BE2C (cell line): Measurements from ENCODE around the gene ATP11B.

Experiments
- DNase-seq: peaks from one replicate; pipeline ENCODE4 v3.0.0-alpha.2; 2020
- H3K27me3 ChIP-seq: fragments of 250-450 bp; sonication (Bioruptor Pico); 2 replicates; pipeline ENCODE4 v1.5.1; 2020; ENCODE audit warnings: mild to moderate bottlenecking
- H3K36me3 ChIP-seq: fragments of 250-450 bp; sonication (Bioruptor Pico); 2 replicates; pipeline ENCODE4 v1.5.1; 2020; ENCODE audit warnings: mild to moderate bottlenecking
- H3K4me1 ChIP-seq: fragments of 250-450 bp; sonication (Bioruptor Pico); 2 replicates; pipeline ENCODE4 v1.5.1; 2020
- H3K4me3 ChIP-seq: 2 replicates; pipeline ENCODE4 v1.5.1; 2011; ENCODE audit warnings: low read depth, low read length
- H3K9me3 ChIP-seq: fragments of 250-450 bp; sonication (Bioruptor Pico); 2 replicates; pipeline ENCODE4 v1.5.1; 2020
- CTCF ChIP-seq: IDR thresholded peaks from 2 replicates; pipeline ENCODE4 v1.5.1; 2012; ENCODE audit warnings: mild to moderate bottlenecking, low read depth, low read length

Gene ATP11B

GRCh38 chr3:182957676-182958266, 164.5 kb downstream of the ATP11B start:
- Histone ChIP-seq H3K27me3 (no peaks in the 10 kb centered on the region), H3K36me3 (no peaks in the 10 kb centered on the region; the same call in 1 of the 2 replicates), H3K4me3 (no peak overlapping the region), H3K9me3 (no peaks in the 10 kb centered on the region), H3K4me1 (peaks cover 4% of the 10 kb centered on the region; the same call in 1 of the 2 replicates)
- TF ChIP-seq CTCF: no peak
- DNase-seq: no peak

GRCh38 chr3:182959474-182960350, 166.4 kb downstream of the ATP11B start:
- Histone ChIP-seq H3K27me3 (no peaks in the 10 kb centered on the region), H3K4me1 (peaks cover 4% of the 10 kb centered on the region; the same call in 1 of the 2 replicates), H3K4me3 (no peak overlapping the region), H3K9me3 (no peaks in the 10 kb centered on the region), H3K36me3 (no peaks in the 10 kb centered on the region; the same call in 1 of the 2 replicates)
- DNase-seq: no peak
- no peak for TF ChIP-seq CTCF

GRCh38 chr3:182962166-182962565, 168.9 kb downstream of the ATP11B start:
- TF ChIP-seq CTCF: no peak

GRCh38 chr3:182964179-182964578, 170.9 kb downstream of the ATP11B start:
- TF ChIP-seq CTCF: no peak
- Histone ChIP-seq H3K4me1 (peaks cover 4% of the 10 kb centered on the region; the same call in 1 of the 2 replicates), H3K27me3 (no peaks in the 10 kb centered on the region), H3K9me3 (no peaks in the 10 kb centered on the region), H3K4me3 (no peak overlapping the region), H3K36me3 (no peaks in the 10 kb centered on the region; the same call in 1 of the 2 replicates)
- no peak for DNase-seq

More at GRCh38 chr3:182962166-182962565, 168.9 kb downstream of the ATP11B start:
- Histone ChIP-seq H3K27me3 (no peaks in the 10 kb centered on the region), H3K4me1 (peaks cover 4% of the 10 kb centered on the region; the same call in 1 of the 2 replicates), H3K9me3 (no peaks in the 10 kb centered on the region), H3K36me3 (no peaks in the 10 kb centered on the region; the same call in 1 of the 2 replicates), H3K4me3 (no peak overlapping the region)
- DNase-seq: no peak

- no peaks in the 10 kb centered on the region for H3K9me3 ChIP-seq
- no peaks in the 10 kb centered on the region; the same call in 1 of the 2 replicates for H3K36me3 ChIP-seq
- H3K4me3 ChIP-seq: no peak overlapping the region
- no peak for DNase-seq
- no peak for TF ChIP-seq CTCF
- H3K4me1 ChIP-seq: no peaks in the 10 kb centered on the region
- no peaks in the 10 kb centered on the region for H3K27me3 ChIP-seq
These were observed 172.6 kb downstream of the ATP11B start for GRCh38 chr3:182965861-182966366.
